GM10248 (cell line): Measurements from ENCODE around the gene PCNT.

Experiments
- CTCF ChIA-PET: fragments of 300-600 bp; sonication (Branson Sonifier 250); formaldehyde crosslinking; extraction: SDS; loops from one replicate; lab custom pipeline; 2021; ENCODE audit warnings: antibody characterized with exemption; lab: Yijun Ruan, JAX
- POLR2A ChIA-PET: fragments of 350-650 bp; sonication (Branson Sonifier 250); formaldehyde crosslinking; extraction: SDS; loops from one replicate; lab custom pipeline; 2020; ENCODE audit warnings: antibody characterized with exemption; lab: Yijun Ruan, JAX
- DNase-seq: peaks from one replicate; pipeline ENCODE4 v3.0.0; 2012; ENCODE audit errors: extremely low spot score
- CTCF ChIP-seq: IDR thresholded peaks from 2 replicates; pipeline ENCODE4 v1.5.1; 2012; ENCODE audit warnings: mild to moderate bottlenecking, low read depth; ENCODE audit errors: extremely low read depth, missing control alignments, control extremely low read depth

PCNT gene

GRCh38 chr21:46394595-46395104, 70.7 kb downstream of the PCNT start:
- DNase-seq = no peak
- ChIA-PET CTCF (no interaction called here), POLR2A (no interaction called here)
- no peak for TF ChIP-seq CTCF

GRCh38 chr21:46397211-46397905, 73.4 kb downstream of the PCNT start:
- ChIA-PET POLR2A (no interaction called here), CTCF (no interaction called here)
- no peak for TF ChIP-seq CTCF
- no peak for DNase-seq

GRCh38 chr21:46397993-46398392, 74.0 kb downstream of the PCNT start:
- TF ChIP-seq CTCF = no peak
- DNase-seq = no peak
- CTCF ChIA-PET = no interaction called here
- POLR2A ChIA-PET = no interaction called here

GRCh38 chr21:46399129-46399528, 75.2 kb downstream of the PCNT start:
- POLR2A ChIA-PET = no interaction called here
- CTCF ChIA-PET = no interaction called here
- DNase-seq = no peak
- TF ChIP-seq CTCF = no peak

GRCh38 chr21:46399686-46400085, 75.7 kb downstream of the PCNT start:
- ChIA-PET CTCF (interaction anchor here (0.6 to 0.8 kb wide), 2 partner anchors 13 to 38 kb away, joined by 3 read pairs; no protein-coding TSS in a partner anchor), POLR2A (no interaction called here)
- DNase-seq = no peak
- TF ChIP-seq CTCF = no peak

- ChIA-PET CTCF (no interaction called here), POLR2A (no interaction called here)
- no peak for TF ChIP-seq CTCF
- DNase-seq = no peak
Measured at GRCh38 chr21:46401186-46401910, 77.4 kb downstream of the PCNT start.
